Measurements from ENCODE around the gene IMPG1.

Gene IMPG1

DNA sequence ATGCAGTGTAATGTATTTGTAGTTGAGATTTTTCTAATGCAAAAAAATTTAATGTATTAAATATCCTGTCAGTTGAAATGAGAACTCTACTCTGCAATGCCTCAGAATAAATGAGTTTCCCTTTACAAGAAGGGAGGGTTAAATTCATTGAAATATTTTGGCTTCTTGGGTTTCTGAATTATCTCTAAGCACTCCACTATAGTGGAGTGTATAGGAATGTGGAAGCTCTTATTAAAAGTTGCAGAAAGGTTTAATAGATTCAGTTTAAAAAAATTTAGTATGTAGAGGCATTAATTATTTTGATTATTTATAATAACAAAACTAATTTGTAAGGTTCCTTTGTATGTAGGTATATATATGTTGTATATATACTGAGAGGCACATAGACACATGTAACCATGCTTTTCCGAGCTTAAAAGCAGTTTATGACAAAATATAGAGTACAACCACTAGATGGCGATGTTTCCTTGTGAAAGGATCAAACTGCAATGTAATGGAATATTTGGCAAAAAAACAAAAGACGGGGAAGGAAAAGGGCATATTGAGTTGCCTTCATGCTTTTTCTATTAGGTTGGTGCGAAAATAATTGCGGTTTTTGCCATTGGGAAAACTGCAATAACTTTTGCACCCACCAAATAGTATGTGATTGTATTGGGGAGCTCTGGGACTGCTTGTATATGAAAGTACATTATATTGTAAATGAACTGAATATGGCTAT, 179.2 kb downstream of the IMPG1 start:
- Histone ChIP-seq H3K4me3 (ENCODE audit: low read depth, low read length) (no peak overlapping the region), H3K9ac (ENCODE audit: low read depth, low read length) (no peak overlapping the region), H3K4me1 (ENCODE audit: control insufficient read depth, insufficient read depth, low read length) (0 out of 2 replicates have a peak, but pooled peaks cover 4% of the 10 kb centered on the region), H3K9me3 (ENCODE audit: control insufficient read depth, insufficient read depth, low read length) (no peaks in the 10 kb centered on the region), H3K36me3 (ENCODE audit: control insufficient read depth, insufficient read depth, low read length) (peaks cover 25% of the 10 kb centered on the region), H3K27ac (ENCODE audit: low read depth, low read length) (no peak overlapping the region), H3K27me3 (ENCODE audit: control insufficient read depth, insufficient read depth, low read length) (no peaks in the 10 kb centered on the region)

GRCh38 chr6:75892384-75892783, 180.1 kb downstream of the IMPG1 start:
- Histone ChIP-seq H3K4me1 (ENCODE audit: control insufficient read depth, insufficient read depth, low read length) (0 out of 2 replicates have a peak, but pooled peaks cover 4% of the 10 kb centered on the region), H3K9ac (ENCODE audit: low read depth, low read length) (no peak overlapping the region), H3K27me3 (ENCODE audit: control insufficient read depth, insufficient read depth, low read length) (no peaks in the 10 kb centered on the region), H3K36me3 (ENCODE audit: control insufficient read depth, insufficient read depth, low read length) (peaks cover 25% of the 10 kb centered on the region), H3K27ac (ENCODE audit: low read depth, low read length) (no peak overlapping the region), H3K4me3 (ENCODE audit: low read depth, low read length) (no peak overlapping the region), H3K9me3 (ENCODE audit: control insufficient read depth, insufficient read depth, low read length) (no peaks in the 10 kb centered on the region)

DNA sequence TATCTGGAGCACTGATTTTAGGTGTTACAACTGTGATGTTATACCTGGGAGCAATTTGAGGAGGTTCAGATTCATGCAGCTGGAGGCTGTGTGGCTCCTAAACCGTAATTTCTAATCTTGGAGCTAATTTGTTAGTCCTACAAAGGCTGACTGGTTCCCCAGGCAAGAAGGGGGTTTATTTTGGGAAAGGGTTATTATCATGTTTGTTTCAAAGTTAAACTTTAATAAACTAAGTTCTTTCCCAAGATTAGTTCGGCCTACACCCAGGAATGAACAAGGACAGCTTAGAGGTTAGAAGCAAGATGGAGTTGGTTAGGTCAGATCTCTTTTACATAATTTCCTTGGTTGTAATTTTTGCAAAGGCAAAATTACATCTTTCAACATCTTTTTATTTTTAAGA, 187.6 kb downstream of the IMPG1 start:
- Histone ChIP-seq H3K27me3 (ENCODE audit: control insufficient read depth, insufficient read depth, low read length) (no peaks in the 10 kb centered on the region), H3K9ac (ENCODE audit: low read depth, low read length) (no peak overlapping the region), H3K4me1 (ENCODE audit: control insufficient read depth, insufficient read depth, low read length) (peaks cover 6% of the 10 kb centered on the region; the same call in 1 of the 2 replicates), H3K27ac (ENCODE audit: low read depth, low read length) (no peak overlapping the region), H3K36me3 (ENCODE audit: control insufficient read depth, insufficient read depth, low read length) (peaks cover 13% of the 10 kb centered on the region; the same call in 1 of the 2 replicates), H3K4me3 (ENCODE audit: low read depth, low read length) (no peak overlapping the region), H3K9me3 (ENCODE audit: control insufficient read depth, insufficient read depth, low read length) (no peaks in the 10 kb centered on the region)

- H3K4me3 ChIP-seq (ENCODE audit: low read depth, low read length): no peak overlapping the region
- no peak overlapping the region for H3K27ac ChIP-seq (ENCODE audit: low read depth, low read length)
- H3K4me1 ChIP-seq (ENCODE audit: control insufficient read depth, insufficient read depth, low read length): peaks cover 6% of the 10 kb centered on the region; the same call in 1 of the 2 replicates
- no peaks in the 10 kb centered on the region for H3K9me3 ChIP-seq (ENCODE audit: control insufficient read depth, insufficient read depth, low read length)
- H3K27me3 ChIP-seq (ENCODE audit: control insufficient read depth, insufficient read depth, low read length): no peaks in the 10 kb centered on the region
- peaks cover 15% of the 10 kb centered on the region for H3K36me3 ChIP-seq (ENCODE audit: control insufficient read depth, insufficient read depth, low read length)
- no peak overlapping the region for H3K9ac ChIP-seq (ENCODE audit: low read depth, low read length)
These were observed 189.7 kb downstream of the IMPG1 start for GRCh38 chr6:75882734-75883133.

- H3K4me1 ChIP-seq (ENCODE audit: control insufficient read depth, insufficient read depth, low read length): peaks cover 6% of the 10 kb centered on the region; the same call in 1 of the 2 replicates
- H3K9ac ChIP-seq (ENCODE audit: low read depth, low read length): no peak overlapping the region
- no peak overlapping the region for H3K4me3 ChIP-seq (ENCODE audit: low read depth, low read length)
- no peaks in the 10 kb centered on the region for H3K27me3 ChIP-seq (ENCODE audit: control insufficient read depth, insufficient read depth, low read length)
- H3K9me3 ChIP-seq (ENCODE audit: control insufficient read depth, insufficient read depth, low read length): no peaks in the 10 kb centered on the region
- peaks cover 20% of the 10 kb centered on the region for H3K36me3 ChIP-seq (ENCODE audit: control insufficient read depth, insufficient read depth, low read length)
- H3K27ac ChIP-seq (ENCODE audit: low read depth, low read length): no peak overlapping the region
These were observed 192.2 kb downstream of the IMPG1 start for GRCh38 chr6:75880305-75880704.

DNA sequence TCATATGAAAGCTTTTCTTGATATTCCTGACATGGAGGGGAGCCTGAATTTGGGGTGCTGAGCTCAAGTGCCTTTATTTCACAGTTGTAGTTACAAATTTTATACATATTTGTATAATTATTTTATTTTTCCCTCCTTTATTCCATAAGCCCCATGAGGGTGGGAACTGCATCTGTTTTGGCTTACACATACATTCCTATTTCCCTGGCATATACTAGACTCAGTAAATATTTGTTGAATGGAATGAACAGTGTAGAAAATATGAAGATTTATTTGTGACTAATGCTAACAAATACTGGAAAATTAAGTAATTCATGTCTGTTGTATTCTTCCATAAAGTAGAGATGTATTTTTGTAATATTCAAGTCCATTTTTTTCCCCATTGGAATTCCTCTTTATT, 196.3 kb downstream of the IMPG1 start:
- no peak overlapping the region for H3K4me3 ChIP-seq (ENCODE audit: low read depth, low read length)
- no peaks in the 10 kb centered on the region for H3K27me3 ChIP-seq (ENCODE audit: control insufficient read depth, insufficient read depth, low read length)
- H3K9me3 ChIP-seq (ENCODE audit: control insufficient read depth, insufficient read depth, low read length): no peaks in the 10 kb centered on the region
- peaks cover 31% of the 10 kb centered on the region for H3K36me3 ChIP-seq (ENCODE audit: control insufficient read depth, insufficient read depth, low read length)
- H3K4me1 ChIP-seq (ENCODE audit: control insufficient read depth, insufficient read depth, low read length): peaks cover 5% of the 10 kb centered on the region; the same call in 1 of the 2 replicates
- no peak overlapping the region for H3K27ac ChIP-seq (ENCODE audit: low read depth, low read length)
- H3K9ac ChIP-seq (ENCODE audit: low read depth, low read length): no peak overlapping the region

- H3K4me1 ChIP-seq (ENCODE audit: control insufficient read depth, insufficient read depth, low read length): peaks cover 5% of the 10 kb centered on the region; the same call in 1 of the 2 replicates
- H3K9me3 ChIP-seq (ENCODE audit: control insufficient read depth, insufficient read depth, low read length): no peaks in the 10 kb centered on the region
- H3K4me3 ChIP-seq (ENCODE audit: low read depth, low read length): no peak overlapping the region
- H3K27ac ChIP-seq (ENCODE audit: low read depth, low read length): no peak overlapping the region
- no peak overlapping the region for H3K9ac ChIP-seq (ENCODE audit: low read depth, low read length)
- no peaks in the 10 kb centered on the region for H3K27me3 ChIP-seq (ENCODE audit: control insufficient read depth, insufficient read depth, low read length)
- peaks cover 22% of the 10 kb centered on the region for H3K36me3 ChIP-seq (ENCODE audit: control insufficient read depth, insufficient read depth, low read length)
These were observed 198.2 kb downstream of the IMPG1 start for GRCh38 chr6:75874224-75874623.

Data from HUES48 (cell line).